GM15510 (cell line): ENCODE measurements around the gene SEC14L5.

Experiments
- POLR2A ChIP-seq: IDR thresholded peaks from 3 replicates; pipeline ENCODE4 v1.6.1; 2011; ENCODE audit warnings: borderline replicate concordance; ENCODE audit not compliant: insufficient read length; ENCODE audit errors: extremely low read depth

SEC14L5 gene

DNA sequence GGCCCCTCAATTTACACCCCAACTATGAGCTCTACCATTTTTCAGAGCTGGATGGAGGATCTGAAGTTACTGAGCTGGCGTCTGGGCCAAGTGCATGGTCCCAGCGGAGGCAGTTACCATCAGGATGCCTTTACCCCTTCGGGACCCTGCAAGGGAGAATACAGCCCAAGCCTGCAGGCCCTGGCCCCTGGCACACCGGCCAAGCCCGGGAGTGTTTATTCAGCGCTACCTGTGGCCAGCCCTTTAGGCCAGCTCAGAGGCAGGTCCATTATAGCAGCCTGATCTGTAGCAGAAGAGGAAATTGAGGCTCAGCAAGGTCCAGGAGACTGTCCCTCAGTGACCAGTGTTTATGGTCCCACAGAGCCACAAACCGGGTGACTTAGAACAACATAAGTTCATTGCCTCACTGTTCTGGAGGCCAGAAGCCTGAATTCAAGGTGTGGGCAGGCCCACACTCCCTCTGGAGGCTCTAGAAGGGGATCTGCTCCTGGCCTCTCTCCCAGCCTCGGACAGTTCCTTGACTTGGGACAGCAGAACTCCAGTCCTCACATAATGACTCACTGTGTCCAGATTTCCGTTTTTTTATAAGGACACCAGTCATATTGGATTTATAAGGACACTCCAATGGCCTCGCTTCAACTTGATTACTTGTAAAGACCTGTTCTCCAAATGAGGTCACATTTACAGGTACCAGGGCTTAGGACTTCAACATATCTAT lies 8.8 kb downstream of the SEC14L5 start:
- no peak for TF ChIP-seq POLR2A

DNA sequence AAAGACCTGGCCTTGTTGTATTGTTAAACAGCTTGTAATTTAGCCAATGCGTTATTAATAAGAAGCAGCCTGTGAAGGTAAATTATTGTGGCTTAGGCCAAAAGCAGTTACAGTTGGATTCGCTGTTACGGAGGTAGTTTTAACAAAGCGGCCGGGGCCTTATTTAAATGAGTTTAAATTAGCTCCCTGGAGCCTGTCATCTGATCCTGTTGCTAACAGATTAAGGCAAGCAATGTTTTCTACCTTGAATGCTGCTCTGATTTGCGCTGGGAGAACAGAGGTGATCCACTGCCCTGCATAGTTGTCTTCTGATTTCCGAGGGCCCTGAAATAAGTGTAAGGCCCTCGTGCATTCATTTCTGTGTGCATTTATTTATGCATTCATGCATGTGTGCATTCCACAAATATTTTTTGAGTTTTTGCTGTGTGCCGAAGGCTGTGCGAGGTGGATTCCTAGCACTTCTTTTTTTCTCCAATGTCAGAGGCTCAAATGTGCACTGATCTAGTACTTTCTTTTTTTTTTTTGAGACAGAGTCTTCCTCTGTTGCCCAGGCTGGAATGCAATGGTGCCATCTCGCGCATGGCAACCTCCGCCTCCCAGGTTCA lies 10.9 kb downstream of the SEC14L5 start:
- TF ChIP-seq POLR2A, result no peak

DNA sequence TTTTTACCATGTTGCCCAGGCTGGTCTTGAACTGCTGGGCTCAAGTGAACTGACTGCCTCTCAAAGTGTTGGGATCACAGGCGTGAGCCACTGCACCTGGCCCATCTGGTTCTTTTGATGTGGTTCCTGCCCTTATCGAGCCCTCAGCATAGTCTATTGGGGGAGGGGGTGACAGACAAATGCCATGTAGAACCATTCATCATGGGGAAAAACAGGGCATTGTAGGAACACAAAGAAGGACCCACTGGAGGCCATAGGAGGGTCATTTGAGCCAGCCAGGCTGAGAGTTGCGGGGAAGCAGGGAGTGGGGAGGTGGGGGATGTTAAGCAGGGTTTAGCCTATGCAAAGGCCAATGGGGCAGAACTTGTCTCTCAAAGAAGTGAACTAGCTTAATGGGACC lies 11.9 kb downstream of the SEC14L5 start:
- TF ChIP-seq POLR2A, result no peak

DNA sequence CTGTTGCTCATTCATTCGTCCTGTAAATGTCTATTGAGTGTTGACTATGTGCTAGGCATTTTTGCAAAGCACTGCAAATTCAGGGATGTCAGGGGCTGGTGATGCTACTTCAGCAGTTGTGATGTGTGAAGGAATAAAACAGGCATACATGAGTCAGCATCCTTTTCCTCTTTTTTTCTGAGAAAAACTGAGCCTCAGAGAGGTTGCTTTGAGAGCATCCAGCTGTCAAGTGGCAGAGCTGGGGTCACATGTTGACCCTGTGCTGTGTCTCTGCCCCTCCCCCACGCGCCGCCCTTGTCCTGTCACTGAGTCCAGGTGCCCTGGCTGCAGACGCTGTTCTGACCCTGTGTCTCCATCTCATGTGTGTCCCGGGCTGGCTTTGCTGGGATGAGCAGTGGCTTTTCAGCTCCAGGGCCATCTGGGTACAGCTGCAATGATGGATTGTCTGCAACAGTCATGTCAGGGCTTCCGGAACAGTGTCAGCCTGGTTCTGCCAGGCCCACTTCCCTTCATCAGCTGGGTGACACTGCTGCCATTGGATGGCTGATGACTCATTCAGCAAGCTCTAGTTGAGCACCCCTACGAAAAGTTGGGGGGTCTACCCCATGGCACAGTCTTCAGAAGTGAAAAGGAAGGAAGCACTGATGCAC lies 14.9 kb downstream of the SEC14L5 start:
- TF ChIP-seq POLR2A, result no peak

DNA sequence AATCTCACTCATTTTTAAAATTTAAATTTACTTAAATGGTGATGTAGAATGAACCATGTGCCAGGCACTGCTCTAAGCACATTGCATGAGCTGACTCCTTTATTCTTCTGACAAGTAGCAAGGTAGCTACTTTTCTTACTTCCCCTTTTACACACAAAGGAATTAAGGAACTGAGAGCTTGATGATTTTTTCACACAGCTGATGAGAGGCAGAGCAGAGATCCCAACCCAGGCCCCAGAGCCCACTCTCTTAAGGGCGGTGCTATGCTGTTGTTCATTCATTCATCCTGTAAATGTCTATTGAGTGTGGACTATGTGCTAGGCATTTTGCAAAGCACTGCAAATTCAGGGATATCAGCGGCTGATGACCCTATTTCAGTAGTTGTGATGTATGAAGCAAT lies 17.9 kb downstream of the SEC14L5 start:
- no peak for TF ChIP-seq POLR2A

DNA sequence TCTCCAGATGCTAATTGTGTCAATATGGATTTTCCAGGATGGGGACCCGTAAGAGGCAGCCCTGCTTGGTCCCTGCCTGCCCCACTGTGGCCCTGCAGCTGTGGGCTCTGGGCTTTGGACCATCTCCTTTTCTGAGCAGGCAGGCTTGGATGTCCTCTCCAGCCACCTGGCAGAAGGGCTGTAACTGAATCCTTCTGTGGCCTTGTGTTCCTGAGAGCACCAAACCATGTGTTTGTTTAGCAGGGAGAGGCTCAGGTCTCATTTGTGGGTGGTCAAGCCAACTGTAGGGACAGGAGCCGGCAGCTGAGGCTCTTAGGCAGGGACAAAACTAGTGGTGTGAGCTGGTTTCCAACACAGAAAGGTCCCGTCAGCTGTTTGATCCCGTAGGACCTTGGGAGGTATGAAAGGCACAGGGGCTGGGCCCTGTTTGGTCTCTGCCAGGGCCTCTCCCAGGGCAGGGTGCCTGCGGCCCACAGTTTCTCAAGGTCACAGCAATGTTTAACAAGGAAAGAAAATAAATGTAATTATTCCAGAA lies 18.5 kb downstream of the SEC14L5 start:
- no peak for TF ChIP-seq POLR2A

DNA sequence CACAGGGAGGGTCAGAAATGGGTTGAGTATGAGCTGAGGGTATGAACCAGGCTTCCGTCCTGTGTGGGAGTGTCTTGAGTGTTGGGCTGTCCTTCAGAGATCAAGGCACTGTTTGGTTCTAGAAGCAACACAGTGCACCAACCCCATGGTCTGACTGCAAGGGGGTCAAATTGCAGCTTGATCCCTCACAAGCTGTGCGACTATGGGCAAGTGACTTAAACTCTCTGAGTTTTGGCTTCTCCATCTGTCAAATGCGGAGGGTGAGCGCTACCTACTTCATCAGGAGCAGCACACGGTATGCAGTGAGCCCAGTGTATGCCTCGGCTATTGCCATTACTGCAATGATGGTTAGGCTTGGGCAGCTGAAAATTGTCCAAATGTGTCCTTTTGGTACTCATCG lies 21.0 kb downstream of the SEC14L5 start:
- TF ChIP-seq POLR2A, result no peak

DNA sequence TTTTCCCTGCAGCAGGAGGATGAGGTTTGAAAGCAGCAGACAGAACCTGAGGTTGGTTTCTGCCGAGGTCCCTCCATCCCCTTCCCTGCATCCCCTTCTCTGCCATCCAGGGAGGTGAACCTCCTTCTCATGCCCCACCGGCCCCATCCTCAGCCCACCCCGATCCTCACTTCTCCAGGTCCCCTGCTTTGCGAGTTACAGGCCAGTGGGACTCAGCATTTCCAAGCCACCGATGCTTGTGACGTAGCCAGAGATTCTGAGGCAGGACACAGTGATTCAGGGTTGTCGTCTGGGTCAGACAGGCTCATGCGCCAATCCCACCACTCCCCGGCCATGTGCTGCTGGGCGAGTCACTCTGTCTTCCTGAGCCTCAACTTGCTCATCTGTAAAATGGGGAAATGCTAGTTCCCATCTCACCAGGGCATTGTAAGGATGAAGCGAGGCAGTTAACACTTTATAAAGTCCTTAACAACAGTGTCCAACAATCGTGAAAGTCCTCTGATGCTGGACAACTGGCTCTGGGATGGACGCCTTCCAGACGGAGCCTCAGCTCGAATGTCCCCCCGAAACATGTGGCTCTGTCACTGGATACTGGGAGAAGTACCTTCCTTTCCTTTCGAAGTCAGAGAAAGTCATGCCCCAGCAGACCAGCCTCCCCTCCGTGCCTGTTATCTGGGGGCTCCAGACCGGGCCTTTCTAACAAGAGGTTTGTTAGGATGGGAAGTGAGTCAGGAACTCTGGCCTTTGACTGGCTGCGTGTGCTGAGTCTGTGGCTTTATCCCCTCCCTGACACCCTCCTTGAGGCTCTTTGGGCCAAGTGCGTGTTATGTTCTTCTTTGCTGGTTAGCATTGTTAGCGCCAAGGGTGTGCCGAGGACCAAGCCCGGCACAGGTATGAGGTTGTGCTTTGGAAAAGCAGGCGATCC lies 21.9 kb downstream of the SEC14L5 start:
- no peak for TF ChIP-seq POLR2A

DNA sequence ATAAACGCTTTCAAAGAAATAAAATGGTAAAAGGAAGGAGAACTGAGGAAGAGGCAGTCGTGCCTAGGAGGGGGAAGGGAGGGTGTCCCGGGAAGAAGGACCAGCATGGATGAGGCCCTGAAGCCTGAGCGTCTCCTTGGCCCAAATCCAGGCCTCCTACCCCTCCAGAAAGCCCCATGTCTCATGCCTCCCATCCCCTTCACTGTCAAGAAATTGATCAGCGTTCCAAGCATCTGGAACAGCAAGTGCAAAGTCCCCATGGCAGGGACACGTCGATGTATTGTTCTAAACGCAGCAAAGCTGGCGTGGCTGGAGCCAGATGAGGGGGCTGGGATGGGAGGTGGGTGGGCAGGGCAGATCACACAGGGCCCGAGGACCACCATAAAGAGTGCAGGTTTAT lies 22.6 kb downstream of the SEC14L5 start:
- TF ChIP-seq POLR2A, result no peak

DNA sequence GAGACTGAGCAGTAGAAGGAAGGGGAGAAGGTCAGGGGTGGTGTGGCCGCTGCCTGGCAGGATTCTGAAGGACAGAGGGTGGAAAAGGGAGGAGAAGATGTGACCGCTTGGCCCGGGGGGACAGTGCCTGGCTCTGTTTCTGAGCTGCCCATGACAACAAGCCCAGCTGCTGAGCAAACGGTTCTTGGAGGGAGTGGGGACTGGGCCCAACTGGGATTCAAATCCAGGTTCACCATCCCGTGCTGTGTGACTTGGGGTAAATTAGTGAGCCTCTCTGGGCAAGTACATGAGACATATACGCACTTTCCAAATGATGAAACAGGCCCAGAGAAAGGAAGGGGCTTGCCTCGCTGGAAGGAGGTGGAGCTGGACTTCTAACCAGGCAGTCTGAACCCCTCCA lies 23.3 kb downstream of the SEC14L5 start:
- TF ChIP-seq POLR2A, result no peak

DNA sequence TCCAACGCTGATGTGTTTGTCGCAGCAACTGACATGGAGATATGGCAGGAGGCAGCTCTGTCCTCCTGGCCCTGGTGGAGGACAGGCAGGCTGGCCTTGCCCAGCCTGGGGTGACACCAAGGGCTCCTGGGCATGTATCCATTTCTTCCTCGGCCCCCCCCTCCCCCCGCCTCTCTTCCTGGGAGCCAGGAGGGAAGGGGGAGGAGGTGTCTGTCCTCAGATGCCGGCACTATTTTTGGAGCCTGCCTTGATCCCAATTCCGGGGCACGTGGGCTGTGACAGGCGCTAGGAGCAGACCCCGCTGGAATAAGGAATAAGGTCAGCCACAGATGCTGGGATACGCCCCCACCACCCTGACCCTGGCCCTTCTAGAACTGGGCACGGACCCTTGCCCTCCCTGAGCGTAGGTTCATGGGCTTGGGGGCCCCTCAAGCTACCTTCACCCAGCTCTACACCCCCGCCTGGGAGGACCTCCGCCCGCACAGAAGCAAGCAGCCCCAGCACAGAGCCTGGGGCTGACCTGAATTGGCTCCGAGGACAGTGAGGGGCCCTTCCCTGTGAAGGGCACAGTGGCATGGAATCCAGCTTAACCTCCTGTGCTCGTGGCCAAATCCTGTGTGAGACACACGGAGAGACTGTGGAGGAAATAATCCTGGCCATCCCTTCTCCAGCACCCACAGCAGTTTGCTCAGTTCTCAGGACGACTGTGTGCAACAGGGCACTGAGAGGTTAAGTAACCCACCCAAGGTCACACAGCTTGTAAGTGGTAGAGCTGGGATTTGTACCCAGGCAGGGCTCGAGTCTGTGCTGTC lies 24.1 kb downstream of the SEC14L5 start:
- no peak for TF ChIP-seq POLR2A

DNA sequence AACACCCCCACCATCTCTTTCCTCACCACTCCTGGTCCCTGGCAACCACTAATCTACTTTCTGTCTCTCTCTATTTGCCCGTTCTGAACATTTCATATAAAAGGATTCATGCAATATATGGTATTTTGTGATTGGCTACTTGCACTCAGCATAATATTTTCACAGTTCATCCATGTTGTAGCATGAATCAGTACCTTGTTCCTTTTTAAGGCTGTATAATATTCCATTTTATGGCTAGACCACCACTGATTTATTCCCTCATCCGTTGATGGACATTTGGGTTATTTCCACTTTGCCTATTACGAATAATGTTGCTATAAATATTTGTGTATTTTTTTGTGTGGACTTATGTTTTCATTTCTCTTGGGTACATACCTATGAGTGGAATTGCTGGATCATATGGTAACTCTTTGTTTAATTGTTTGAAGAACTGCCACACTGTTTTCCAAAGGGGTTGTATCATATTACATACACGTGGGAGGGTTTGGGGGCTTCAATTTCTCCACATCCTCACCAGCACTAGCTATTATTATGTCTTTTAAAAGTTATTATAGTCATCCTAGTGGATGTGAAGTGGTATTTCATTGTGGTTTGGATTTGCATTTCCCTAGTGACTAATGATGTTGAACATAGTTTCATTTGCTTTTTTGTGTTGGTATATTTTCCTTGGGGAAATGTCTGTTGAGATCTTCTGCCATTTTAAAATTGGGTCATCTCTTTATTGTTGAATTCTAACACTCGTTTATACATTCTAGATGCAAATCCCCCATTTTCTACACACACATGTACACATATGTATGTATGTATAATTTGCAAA lies 26.3 kb downstream of the SEC14L5 start:
- no peak for TF ChIP-seq POLR2A

DNA sequence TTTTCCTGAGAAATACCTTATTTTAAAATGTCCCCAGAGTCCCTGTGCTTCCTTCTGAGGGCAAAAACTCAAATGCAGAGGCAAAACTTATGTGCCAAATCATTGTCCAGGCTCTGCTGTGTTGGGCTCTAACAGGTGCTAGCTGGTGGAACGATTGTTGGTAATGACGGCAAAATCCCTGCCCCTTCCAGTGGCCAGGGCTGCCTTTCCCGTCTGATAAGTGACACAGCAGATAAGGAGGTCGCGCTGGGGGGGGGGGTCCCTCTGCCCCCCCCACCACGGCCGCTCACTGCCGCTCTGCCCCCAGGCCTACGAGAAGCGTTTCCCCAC lies 29.1 kb downstream of the SEC14L5 start:
- no peak for TF ChIP-seq POLR2A
